Hindlimb muscle (tissue), 1 donor: Measurements from ENCODE around the gene RNF217. TPM values are rescaled to one million over a fixed set of nuclear protein-coding genes. Genes with fewer than 3 reads are reported as not detected.
"Not testable (repeated sequence)": the region's sequence is repeated elsewhere in the genome, so short reads cannot be mapped to it uniquely, and the experiment has no call there.

Experiments
- DNase-seq: peaks from one replicate; pipeline ENCODE4 v3.0.0-alpha.2; 2013
- polyA plus RNA-seq: library from polyadenylated mRNA; unstranded; fragments of 120-200 nt; gene quantifications from one replicate; pipeline ENCODE4 v1.2.1, GENCODE V29; 2013; ENCODE audit not compliant: insufficient read length

RNF217 gene
- polyA plus RNA-seq, 1 donor, result 53.7 TPM

GRCh38 chr6:125066140-125066539 lies 103.9 kb downstream of the RNF217 start:
- no peak for DNase-seq

DNA sequence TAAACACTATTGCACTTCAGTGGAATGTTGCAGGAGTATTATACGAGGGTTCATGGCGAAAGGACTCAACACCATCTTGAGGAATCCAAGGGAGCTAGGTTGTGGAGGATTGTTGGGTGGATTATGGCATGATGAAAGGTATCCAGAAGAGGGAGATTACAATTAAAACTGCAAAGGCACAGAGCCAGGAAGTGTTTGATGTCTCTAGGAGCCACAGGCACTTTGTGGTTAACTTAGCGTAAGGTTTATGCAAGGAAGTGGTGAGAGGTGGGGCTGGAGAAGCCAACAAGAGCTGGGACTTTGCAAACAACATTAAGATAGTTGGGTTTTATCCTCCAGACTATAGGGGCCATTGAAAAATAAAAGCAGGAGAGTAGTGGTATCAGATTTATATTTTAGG lies 104.7 kb downstream of the RNF217 start:
- DNase-seq, result no peak

DNA sequence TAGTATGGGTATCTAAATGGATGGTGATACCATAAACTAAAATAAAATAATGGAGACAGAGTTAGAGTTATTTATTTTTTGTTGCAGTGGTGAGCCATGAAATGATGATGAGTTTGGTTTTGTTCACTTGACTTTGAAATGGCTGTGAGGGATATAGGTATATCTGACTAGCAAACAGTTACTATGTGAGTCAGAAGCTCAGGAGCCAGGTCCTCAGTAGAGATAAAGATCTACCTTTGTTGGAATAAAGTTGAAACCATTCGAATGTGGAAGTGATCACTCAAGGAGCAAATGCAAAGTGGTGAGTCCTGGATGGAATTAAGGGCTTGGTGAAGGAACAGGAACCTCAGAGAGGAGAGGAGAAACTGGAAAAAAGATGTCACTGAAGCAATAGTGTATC lies 105.3 kb downstream of the RNF217 start:
- DNase-seq, result no peak

GRCh38 chr6:125073071-125073470 lies 110.8 kb downstream of the RNF217 start:
- no peak for DNase-seq

GRCh38 chr6:125074120-125074519 lies 111.9 kb downstream of the RNF217 start:
- DNase-seq, result no peak

- not testable (repeated sequence) for DNase-seq
Measured at GRCh38 chr6:125075073-125075472, 112.8 kb downstream of the RNF217 start.

DNA sequence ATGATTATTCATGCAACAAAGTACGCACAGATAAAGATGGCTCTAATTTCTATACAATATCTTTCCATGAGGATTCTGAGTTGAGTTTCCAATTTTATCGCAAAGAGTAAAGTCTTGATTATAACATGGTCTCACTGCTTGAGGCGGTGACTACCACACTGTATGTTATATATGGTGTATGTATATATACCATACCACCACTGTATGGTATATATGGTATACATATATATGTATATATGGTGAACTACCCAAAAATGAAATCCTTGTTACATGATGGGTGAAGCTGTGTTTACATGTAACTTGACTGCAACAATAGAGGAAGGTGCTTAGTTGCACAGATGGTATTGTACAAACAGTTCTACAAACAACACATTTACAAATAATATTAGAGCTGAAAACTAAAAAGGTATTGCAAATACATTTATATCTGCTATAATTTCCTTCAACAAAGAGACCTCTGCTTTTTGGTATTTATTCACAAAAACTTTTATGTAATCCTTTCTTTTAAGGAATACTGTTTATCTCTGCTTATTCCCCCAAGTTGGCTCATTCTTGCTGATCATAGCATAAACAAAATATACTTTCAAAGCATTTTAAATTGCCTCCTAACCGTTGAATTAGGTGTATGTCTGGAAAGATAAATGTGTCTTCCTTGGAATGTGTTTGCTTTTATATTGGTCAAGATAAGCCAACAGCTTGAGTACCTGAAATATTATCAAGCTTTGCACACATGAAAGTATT lies 113.7 kb downstream of the RNF217 start:
- DNase-seq, result no peak

- no peak for DNase-seq
Measured at GRCh38 chr6:125076482-125076742, 114.2 kb downstream of the RNF217 start.

- DNase-seq, result no peak
Measured at GRCh38 chr6:125077453-125077852, 115.2 kb downstream of the RNF217 start.

DNA sequence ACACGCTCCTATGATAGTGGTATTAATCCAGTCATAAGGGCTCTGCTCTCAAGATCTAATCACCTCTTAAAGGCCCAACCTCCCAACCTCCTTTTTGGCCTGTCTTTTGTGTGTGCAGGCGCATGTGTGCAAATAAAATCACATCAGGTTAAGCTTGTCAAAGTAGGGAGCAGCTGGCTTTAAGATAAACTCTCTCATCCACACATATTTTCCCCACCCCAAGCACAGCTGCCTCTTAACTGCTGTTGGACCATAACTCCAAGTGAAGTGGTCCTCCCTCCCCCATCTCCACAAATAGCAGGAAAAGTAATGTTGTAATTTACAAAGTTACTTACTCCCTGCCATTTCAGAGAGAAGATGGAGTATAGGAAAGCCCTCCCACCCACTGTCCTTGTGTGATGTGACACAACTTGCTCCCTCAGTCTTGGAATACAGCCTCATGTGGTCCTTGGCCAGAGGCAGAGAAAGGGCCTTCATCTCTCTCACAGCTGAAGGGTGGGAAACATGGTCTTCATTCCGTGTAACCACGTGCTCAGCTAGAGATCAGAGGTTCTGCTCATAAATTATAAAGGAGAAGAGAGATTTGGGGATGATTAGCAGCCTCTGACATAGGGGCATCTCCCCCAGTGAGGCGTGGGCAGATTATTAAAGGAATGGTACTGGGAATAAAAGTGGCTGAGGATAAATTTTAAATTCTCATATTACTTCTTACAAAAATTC lies 116.5 kb downstream of the RNF217 start:
- DNase-seq, result no peak

DNA sequence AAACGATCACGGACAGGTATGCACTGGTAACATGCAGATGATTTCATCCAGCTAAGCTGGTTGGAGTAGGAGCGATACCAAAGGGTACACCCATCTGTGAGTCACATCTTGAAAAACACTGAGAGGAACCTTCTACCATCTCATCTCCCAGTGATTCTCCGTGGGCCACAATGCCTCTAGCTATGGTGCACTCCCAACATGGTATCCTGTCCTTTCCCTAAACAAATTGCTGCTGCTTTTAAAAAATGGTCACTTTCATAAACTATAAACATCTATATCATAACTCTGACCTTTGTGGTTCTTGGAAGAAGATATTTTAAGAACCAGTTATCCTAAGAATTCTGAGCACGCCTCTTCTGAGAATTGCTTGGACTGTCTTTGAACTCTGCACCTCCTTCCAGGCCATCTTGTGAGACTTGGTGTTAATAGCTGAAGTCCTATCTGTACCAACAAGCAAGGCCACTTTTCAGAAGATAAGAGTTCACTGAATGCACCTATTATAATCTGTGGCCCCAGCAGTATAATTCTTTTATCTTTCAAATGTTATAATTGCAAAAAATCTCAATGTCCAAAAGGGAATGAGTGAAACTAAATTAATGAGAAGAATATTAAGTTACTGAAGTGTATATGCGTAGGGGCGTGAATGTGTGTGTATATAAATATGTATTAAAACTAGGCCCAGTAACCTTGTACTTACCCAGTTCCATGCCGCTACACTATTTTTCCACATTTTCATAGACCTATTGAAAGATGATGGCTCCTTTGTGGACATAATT lies 120.9 kb downstream of the RNF217 start:
- DNase-seq, result no peak

DNA sequence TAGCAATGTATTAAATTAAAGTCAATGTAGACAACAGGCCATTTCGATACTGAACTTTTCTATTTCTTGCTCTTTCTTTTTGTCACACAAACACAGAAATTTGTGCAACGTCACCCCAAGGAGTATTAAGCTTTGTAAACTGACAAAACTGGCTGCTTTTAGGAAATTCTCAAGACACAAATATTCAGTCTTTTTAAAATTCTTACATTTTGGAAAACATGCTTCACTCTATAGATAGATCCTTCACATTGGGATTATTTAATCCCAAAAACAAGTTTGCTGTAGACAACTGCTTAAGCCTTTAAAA lies 121.4 kb downstream of the RNF217 start:
- DNase-seq, result no peak

DNA sequence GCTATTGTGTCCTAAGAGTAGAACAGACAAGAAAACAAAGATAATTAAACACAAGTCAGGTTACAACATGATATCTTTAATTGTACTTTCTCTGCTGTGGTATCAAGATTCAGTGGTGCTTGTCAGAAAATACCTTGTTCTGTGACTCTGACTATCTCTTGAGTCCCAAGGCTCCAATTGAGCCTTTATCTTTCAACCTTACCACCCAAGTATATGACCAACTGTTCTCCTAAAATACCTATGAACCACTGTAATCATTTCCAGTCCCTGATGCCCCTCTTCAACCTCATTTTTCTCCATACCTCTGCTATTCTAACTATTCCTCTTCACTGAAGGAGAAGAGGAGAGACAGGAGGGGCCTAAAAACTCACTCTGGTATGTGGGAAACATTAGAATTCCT lies 124.5 kb downstream of the RNF217 start:
- DNase-seq, result no peak

- DNase-seq, result no peak
Measured at GRCh38 chr6:125088963-125089362, 126.7 kb downstream of the RNF217 start.

- no peak for DNase-seq
Measured at GRCh38 chr6:125094563-125094962, 132.3 kb downstream of the RNF217 start.

DNA sequence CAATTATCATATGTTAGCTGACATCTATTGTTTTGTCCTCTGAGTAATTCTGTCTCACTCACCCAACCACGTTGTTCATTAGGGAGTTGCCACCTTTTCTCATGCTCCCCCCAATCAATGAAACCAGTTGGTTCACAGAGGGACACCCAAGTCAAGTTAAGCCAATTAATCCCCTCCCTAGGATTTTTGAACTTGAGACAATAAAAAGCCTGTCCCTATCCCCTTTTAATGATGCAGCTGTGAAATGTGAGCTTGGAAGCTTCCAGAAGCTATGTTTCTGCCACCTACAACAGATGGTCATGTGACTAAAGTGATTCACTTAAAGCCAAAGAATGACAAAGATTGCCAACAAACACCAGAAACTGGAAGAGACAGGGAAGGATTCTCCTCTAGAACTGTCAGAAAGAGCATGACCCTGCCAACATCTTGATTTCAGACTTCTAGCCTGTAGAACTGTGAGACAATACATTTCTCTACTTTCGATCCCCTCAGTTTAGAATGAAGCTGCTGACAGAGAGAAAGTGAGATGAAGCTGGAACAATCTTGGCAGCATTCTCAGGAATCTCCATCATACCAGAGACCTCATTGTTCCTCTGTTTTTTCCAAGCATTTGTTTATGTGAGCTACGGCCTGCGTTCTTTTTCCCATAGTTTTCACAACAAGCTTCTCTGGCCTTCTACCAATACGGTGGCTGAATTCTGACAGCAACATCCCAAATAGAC lies 133.5 kb downstream of the RNF217 start:
- no peak for DNase-seq

DNA sequence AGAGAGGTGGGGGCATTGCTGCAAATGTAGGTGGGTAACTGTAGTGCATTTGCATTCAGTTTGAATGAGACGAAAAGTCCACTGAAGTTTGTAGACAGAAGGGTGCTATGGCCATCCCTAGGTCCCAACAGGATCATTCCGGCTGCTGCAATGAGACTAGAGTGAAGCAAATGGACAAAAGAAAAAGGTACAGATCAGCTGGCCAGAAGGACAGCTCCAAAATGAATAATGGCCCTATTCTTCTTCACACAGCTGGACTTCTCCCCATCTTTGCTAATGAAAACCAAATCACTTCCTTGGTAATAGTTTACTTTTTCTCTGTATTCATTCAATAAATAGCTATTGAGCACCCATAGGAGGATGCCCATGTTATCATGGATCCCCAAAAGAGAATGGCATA lies 134.9 kb downstream of the RNF217 start:
- no peak for DNase-seq

- DNase-seq, result no peak
Measured at GRCh38 chr6:125098253-125098652, 136.0 kb downstream of the RNF217 start.

- DNase-seq, result peak; percentile 35
Measured at GRCh38 chr6:125099211-125100073, 137.2 kb downstream of the RNF217 start.

DNA sequence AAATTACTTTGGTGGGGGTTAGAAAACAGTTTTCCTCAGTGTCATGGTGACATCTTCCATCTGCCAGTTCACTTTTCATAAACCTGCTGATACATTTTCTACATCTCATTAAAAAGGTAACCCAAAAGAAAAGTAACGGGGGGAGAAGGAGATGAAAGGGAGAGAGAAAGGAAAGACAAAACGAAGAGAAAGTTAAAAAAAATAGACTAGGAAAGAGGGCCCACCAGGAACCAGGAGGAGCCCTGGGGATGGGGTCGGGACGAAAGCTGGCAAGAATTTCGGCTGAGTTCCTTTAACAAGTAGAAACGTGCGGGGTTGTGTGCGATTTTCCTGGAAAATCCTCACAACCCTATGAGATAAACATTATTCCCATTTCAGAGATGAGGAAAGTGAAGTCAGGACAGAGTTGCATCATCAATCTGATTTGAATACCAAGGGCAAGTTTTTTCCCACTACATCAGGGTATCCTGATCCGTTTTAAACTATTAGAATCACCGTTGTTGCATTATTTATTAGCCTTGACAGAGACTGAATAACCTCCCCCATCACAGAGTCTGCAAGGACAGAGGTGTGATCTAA lies 137.9 kb downstream of the RNF217 start:
- DNase-seq, result no peak

DNA sequence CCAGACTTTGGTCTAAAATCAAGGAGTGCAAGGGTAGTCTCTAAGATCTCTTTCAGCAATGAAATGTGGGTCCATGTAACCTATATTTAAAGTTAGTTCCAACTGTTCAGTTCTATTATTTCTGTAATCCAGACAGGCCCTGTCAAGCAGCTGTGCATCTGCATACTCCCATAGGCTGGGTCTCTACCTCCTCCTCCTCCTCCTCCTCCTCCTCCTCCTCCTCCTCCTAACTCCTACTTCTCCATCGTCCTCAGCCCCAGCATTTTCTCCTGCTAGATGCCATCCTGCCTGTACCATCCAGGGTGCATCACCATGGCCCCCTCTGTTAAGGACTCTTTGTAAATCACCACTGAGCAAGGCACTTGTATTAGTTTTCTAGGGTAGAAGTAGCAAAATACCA lies 138.9 kb downstream of the RNF217 start:
- DNase-seq, result no peak

DNA sequence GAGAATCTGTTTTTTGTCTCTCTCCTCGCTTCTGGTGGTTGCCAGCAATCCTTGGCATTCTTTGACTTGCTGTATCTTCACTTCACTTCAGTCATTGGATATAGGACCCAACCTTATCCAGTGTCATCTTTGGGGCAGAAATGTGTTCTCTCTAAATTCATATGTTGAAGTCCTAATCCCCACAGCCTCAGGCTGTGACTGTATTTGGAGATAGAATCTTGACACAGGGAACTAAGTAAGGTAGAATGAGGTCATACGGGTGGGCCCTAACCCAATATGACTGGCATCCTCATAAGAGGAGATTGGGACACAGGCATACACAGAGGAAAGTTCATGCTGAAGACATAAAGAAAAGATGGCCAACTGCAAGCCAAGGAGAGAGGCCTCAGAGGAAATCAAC lies 139.4 kb downstream of the RNF217 start:
- no peak for DNase-seq
